Eye (tissue), 1 donor: ENCODE data around the gene MYBPHL.
"Not testable (repeated sequence)": the region's sequence is repeated elsewhere in the genome, so short reads cannot be mapped to it uniquely, and the experiment has no call there.

ENCODE experiments used
- DNase-seq: peaks from one replicate; pipeline ENCODE4 v3.0.0-alpha.2; 2015

MYBPHL gene

GRCh38 chr1:109304226-109304920, 2.4 kb downstream of the MYBPHL start:
- peak; percentile 17 for DNase-seq

- DNase-seq: no peak
Observed at GRCh38 chr1:109301874-109302273, 4.9 kb downstream of the MYBPHL start.

DNA sequence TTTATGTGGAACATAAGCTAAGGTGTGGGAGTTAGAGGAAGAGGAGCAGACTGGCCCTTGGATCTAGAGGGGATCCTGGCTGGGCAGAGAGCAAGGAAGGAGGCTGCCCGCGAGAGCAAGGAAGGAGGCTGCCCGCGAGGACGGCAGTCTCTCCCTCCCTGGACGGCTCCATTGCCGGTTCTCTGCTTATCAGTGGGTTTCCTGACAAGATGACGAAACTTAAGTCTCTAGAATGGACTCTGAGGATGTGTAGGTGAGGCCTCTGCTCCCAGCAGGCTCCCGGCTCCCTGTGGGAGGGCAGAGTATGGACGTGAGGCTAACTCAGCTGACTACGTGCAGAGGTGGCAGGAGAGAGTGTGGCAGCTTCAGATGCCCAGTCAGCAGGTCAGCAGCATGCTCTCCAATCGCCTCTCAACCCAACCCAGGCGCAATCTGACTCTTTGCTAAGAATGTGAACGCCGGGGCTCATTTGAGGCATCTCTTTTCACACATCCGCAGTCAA, 6.1 kb downstream of the MYBPHL start:
- no peak for DNase-seq

GRCh38 chr1:109299558-109300343, 7.1 kb downstream of the MYBPHL start:
- DNase-seq: peak; percentile 56

- peak; percentile 56 for DNase-seq
Observed at GRCh38 chr1:109298666-109299557, 7.9 kb downstream of the MYBPHL start.

- no peak for DNase-seq
Observed at GRCh38 chr1:109296782-109297181, 10.0 kb downstream of the MYBPHL start.

DNA sequence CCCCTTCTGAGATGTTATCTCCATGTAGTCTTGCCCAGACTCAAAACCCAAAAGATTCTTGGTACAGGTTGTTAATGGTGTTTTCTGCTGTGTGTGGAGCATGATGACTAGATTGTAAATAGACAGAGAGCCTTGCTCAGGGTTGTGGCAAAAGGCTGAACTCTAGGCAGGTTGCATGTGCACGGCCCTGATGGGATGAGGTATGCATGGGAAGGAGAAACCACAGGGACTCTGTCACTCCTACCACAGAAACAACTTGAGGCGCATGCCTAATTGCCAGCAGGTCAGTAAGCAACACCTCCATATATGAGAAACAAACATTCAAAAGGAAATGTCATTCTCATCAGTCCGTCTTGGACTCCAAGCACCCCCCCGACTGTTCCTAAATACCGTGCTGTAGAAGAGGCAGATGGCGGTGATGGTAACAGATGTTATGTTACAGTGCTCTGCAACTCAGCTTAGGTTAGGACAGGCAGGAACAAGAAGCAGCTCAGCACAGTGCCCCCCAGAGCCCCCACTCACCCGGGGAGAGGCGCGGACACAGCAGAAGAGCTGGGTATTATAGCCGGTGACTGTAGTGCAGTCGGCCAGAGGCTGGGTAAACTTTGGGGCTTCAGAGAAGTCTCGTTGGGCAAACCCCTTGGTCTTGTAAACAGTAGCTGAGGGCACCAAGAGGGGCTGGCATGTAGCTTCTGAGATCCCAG, 10.9 kb downstream of the MYBPHL start:
- DNase-seq: no peak

- DNase-seq: no peak
Observed at GRCh38 chr1:109294481-109294880, 12.3 kb downstream of the MYBPHL start.

- no peak for DNase-seq
Observed at GRCh38 chr1:109293026-109293425, 13.8 kb downstream of the MYBPHL start.

- no peak for DNase-seq
Observed at GRCh38 chr1:109292364-109292763, 14.4 kb downstream of the MYBPHL start.

DNA sequence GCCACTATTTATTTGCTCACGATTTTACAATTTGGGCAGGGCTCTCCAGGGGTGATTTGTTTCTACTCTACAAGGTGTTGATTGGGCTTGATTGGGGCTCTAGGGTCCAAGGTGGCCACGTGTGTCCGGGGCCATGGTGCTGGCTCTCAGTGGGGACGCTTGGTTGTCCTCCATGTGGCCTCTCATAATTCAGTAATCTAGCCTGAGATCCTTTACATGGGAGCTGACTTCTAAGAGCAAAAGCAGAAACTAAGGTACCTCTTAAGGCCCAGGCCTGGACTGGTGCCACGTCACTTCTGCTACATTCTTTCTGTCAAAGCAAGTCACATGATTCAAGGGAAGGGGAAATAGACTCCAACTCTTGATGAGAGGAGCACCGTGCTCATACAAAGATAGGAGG, 15.8 kb downstream of the MYBPHL start:
- no peak for DNase-seq

DNA sequence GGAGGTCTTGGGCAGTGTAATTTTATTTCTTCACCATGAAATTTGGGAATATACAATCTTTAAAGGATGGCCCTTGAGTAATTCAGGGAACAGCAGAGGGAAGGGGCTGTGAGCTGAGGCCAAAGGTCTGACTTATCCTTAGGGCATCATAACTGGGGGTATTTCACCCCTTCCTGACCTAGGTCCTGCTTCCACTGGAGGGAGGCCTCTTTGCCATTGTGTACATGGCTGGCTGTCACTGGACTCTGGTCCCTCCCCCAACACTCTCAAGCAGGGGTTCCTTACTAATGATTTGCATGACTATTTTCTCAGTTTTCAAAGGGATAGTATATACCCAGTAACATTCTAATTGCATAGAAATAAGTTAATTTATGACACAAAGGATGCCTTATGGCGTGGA, 16.7 kb downstream of the MYBPHL start:
- no peak for DNase-seq

DNA sequence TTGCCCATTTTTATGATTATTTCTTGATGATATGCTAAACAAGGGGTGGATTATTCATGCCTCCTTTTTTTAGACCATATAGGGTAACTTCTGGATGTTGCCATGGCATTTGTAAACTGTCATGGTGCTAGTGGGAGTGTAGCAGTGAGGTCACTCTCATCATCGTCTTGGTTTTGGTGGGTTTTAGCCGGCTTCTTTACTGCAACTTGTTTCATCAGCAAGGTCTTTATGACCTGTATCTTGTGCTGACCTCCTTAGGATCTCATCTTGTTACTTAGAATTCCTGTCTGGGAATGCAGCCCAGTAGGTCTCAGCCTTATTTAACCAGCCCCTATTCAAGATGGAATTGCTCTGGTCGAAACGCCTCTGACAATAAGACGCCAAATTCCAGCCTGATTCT, 20.0 kb downstream of the MYBPHL start:
- not testable (repeated sequence) for DNase-seq

DNA sequence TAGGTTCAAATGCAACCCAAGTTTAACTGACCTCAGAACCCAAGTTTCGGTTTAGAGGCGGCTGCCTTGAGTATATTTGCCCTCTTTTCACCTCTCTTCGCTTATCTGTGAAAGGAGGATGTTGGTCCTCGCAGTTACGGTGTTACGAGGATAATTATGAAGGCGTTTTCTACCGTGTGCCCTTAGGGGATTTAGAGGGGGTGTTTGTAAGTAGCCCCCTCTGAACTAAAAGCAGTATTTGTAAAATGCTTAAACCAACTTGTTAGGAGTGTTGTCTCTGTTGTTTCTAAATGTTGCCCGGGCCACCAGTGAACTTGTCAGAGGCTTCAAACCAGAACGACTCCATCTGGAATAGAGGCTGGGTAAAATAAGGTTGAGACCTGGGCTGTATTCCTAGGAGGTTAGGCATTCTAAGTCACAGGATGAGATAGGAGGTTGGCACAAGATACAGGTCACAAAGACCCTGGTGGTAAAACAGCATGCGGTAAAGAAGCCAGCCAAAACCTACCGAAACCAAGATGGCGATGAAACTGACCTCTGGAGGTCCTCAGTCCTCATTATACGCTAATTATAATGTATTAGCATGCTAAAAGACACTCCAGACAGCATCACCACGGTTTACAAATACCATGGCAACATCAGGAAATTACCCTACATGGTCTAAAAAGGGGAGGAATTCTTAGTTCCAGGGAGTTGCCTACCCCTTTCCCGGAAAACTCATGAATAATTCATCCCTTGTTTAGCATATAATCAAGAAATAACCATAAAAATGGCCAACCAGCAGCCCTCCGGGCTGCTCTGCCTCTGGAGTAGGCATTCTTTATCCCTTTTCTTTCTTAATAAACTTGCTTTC, 22.8 kb downstream of the MYBPHL start:
- no peak for DNase-seq

GRCh38 chr1:109282952-109283747, 23.7 kb downstream of the MYBPHL start, which contains the start of gene PSRC1:
Gene PSRC1 (minus strand): TSS chr1:109283145.
- DNase-seq: peak; percentile 99

- DNase-seq: no peak
Observed at GRCh38 chr1:109282497-109282951, 24.3 kb downstream of the MYBPHL start.

DNA sequence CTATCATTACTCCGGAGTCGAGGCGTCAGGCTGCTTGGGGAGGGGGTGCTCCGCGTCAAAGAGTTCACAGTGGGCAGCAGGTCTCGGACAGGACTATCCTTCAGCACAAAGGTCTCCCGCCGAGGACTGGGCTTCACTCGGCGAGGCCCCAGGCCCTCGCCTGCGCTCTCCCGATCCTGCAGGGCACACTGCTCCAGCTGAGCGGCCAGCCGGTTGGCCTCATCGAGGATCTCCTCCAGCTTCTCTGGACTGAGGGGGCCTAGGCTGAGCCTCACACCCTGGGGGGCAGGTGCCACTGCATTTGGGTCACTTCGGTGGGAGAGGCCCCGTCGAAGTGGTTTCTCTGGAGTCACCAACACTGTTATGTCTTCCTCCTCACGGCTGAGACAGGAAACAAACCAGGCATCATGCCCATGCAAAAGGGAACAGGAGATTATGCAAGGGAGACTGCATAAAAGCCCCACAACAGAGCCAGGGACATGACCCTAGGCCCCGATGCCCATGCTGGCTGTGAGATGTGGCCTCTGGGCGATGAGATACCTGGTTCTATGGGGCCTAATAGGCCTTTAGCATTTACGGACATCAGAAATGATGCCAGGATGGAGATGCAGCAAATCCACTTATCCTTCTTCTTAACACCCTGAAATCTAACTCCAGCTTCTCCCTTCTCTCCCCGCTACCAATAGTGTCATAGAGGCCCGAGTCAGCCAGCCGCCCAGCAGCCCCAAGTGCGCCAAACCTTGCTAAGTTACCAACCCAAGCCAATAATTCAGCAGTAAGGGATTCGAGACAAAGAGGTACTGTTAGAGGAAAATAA, 24.9 kb downstream of the MYBPHL start:
- DNase-seq: no peak

DNA sequence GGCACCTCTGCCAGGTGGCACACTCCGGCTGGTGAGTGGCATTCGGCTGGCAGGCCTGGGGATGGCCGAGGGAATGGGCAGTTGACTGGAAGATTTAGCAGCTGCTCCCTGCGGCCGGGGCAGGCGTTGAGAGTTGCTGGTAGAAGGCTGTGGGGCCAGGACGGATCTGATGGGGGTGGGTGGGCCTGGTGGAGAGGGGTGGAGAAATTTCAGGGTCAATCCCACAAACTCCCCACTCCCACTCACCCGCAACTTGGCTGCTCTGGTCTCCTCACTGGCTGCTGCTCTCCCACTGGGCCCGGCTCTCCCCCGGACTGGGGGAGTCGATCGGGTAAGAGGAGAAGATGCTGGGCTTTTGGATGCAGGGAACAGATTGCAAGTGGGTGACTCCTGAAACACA, 25.9 kb downstream of the MYBPHL start:
- no peak for DNase-seq

DNA sequence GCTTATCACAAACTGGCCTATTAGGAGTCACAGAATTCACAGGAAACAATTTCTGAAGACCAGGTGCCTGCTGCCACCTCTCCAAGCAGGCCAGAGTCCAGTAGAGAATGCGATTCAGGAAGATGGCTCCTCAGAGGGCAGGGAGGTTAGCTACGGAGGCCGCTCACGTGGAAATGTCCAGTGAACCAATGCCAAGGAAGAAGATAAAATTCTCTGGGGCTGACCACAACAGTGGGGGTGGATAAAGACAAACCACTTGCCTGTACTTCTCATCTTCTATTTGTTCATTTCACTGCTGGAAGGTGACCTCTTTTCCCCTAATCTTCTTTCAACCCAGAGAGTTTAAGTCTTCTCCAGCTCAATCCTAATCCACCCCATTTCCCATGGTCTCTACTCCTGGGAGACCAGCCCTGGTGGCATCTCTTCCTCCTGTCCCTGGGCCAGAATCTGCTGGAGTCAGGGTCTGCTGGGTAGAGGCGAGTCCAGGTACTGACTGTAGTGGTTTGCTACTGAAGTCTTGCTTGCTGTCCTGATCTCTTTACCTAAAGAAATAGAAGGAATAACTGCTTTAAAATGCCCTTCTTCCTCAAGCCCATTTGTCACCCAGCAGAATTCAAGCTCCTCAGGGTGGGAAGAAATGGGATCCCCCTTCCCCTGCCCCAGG, 27.1 kb downstream of the MYBPHL start:
- DNase-seq: no peak
